H1 (cell line): ENCODE measurements around the gene PCDHA12. TPM values are rescaled to one million over a fixed set of nuclear protein-coding genes. Genes with fewer than 3 reads are reported as not detected.
A peak's percentile ranks its signal among the peaks of the same experiment; 100 is the strongest.

Experiments used
- CTCF ChIA-PET: fragments of 300-600 bp; sonication (Branson Sonifier 250); formaldehyde crosslinking; loops from one replicate; lab custom pipeline; 2021; ENCODE audit not compliant: partially characterized antibody; lab: Charles Lee
- POLR2A ChIA-PET: fragments of 300-600 bp; sonication (Branson Sonifier 250); formaldehyde crosslinking; loops from one replicate; lab custom pipeline; 2021; ENCODE audit warnings: inconsistent platforms; ENCODE audit not compliant: partially characterized antibody; lab: Charles Lee
- DNase-seq, 2 experiments: peaks; one replicate each; pipeline versions ENCODE4 v3.0.0 to v3.0.0-alpha.2; 2010 to 2022; ENCODE audit warnings: low spot score in 2 of 2, low read depth in 1 of 2, mixed read lengths in 1 of 2
- FAIRE-seq: peaks from 2 replicates; lab custom pipeline; 2011; peaks lifted over from hg19 to GRCh38; lab: Jason Lieb, UNC
- H2AFZ ChIP-seq: 2 replicates; pipeline ENCODE4 v1.8.1; 2012; ENCODE audit warnings: low read length, inconsistent platforms
- H2AK5ac ChIP-seq: 2 replicates; pipeline ENCODE4 v1.6.1; 2013; ENCODE audit warnings: low read depth, low read length
- H2BK120ac ChIP-seq: replicated peaks from 2 replicates; pipeline ENCODE3; 2013; ENCODE audit warnings: low read depth, low read length, inconsistent platforms
- H2BK12ac ChIP-seq: 2 replicates; pipeline ENCODE4 v1.6.1; 2013; ENCODE audit warnings: low read depth, low read length
- H2BK15ac ChIP-seq: 2 replicates; pipeline ENCODE4 v1.6.1; 2013; ENCODE audit warnings: low read length
- H2BK20ac ChIP-seq: 2 replicates; pipeline ENCODE4 v1.6.1; 2013; ENCODE audit warnings: low read length
- H2BK5ac ChIP-seq: 2 replicates; pipeline ENCODE4 v1.6.1; 2013; ENCODE audit warnings: low read depth, low read length
- H3K14ac ChIP-seq: 2 replicates; pipeline ENCODE4 v1.6.1; 2013; ENCODE audit warnings: inconsistent platforms; ENCODE audit not compliant: insufficient read length
- H3K18ac ChIP-seq: 2 replicates; pipeline ENCODE4 v1.6.1; 2013; ENCODE audit warnings: low read length; ENCODE audit errors: extremely low read depth
- H3K23ac ChIP-seq: 2 replicates; pipeline ENCODE4 v1.6.1; 2013; ENCODE audit warnings: inconsistent platforms; ENCODE audit not compliant: insufficient read length
- H3K23me2 ChIP-seq: 2 replicates; pipeline ENCODE4 v1.6.1; 2013; ENCODE audit warnings: low read depth, low read length
- H3K27ac ChIP-seq: 2 replicates; pipeline ENCODE4 v1.6.1; 2011; ENCODE audit warnings: low read depth, low read length, inconsistent platforms
- H3K27me3 ChIP-seq, 4 experiments: replicated peaks in 1 of 4; 1 replicate in 1 of 4; 2 replicates in 3 of 4; pipeline versions ENCODE4 v1.6.1 to v1.8.1; 2011 to 2013; ENCODE audit warnings: low read length in 3 of 4, mild to moderate bottlenecking in 3 of 4, inconsistent platforms in 2 of 4, mixed read lengths in 2 of 4, moderate library complexity in 1 of 4; ENCODE audit not compliant: control insufficient read depth in 3 of 4, insufficient read depth in 3 of 4; ENCODE audit errors: extremely low read depth in 1 of 4
- H3K36me3 ChIP-seq, 4 experiments: 2 replicates each; pipeline versions ENCODE4 v1.6.1 to v1.8.1; 2011 to 2013; ENCODE audit warnings: mild to moderate bottlenecking in 4 of 4, low read length in 3 of 4, moderate library complexity in 2 of 4, control low read depth in 1 of 4, inconsistent platforms in 1 of 4; ENCODE audit not compliant: insufficient read depth in 4 of 4, control insufficient read depth in 2 of 4
- H3K4ac ChIP-seq: replicated peaks from 2 replicates; pipeline ENCODE3; 2013; ENCODE audit warnings: low read length, low read depth, mixed read lengths, inconsistent platforms; ENCODE audit not compliant: insufficient read length
- H3K4me1 ChIP-seq, 4 experiments: replicated peaks in 1 of 4; 1 replicate in 1 of 4; 2 replicates in 3 of 4; pipeline versions ENCODE4 v1.6.1 to v1.8.1; 2011 to 2013; ENCODE audit warnings: low read length in 3 of 4, inconsistent platforms in 2 of 4, mixed read lengths in 1 of 4; ENCODE audit not compliant: insufficient read depth in 4 of 4, control insufficient read depth in 3 of 4
- H3K4me2 ChIP-seq, 2 experiments: 2 replicates each; pipeline versions ENCODE4 v1.6.1 to v1.8.1; 2011 to 2013; ENCODE audit warnings: low read depth in 2 of 2, low read length in 2 of 2, control low read depth in 1 of 2, inconsistent platforms in 1 of 2, mild to moderate bottlenecking in 1 of 2; ENCODE audit not compliant: insufficient read depth in 1 of 2
- H3K4me3 ChIP-seq, 4 experiments: fragments of 200-600, 300-600 bp in 1 of 4; sonication (generic), shearing (Covaris generic), sonication (Bioruptor Twin) in 1 of 4; 2 replicates each; pipeline versions ENCODE4 v1.5.1 to v1.8.1; 2011 to 2016; ENCODE audit warnings: low read length in 4 of 4, low read depth in 3 of 4, control low read depth in 2 of 4, inconsistent platforms in 2 of 4, mild to moderate bottlenecking in 2 of 4, mixed read lengths in 1 of 4, moderate library complexity in 1 of 4; ENCODE audit not compliant: insufficient read depth in 2 of 4; ENCODE audit errors: extremely low read depth in 1 of 4
- H3K56ac ChIP-seq: replicated peaks from 2 replicates; pipeline ENCODE3; 2013; ENCODE audit warnings: low read depth, mild to moderate bottlenecking, mixed read lengths, low read length, inconsistent platforms; ENCODE audit not compliant: insufficient read length
- H3K79me1 ChIP-seq: 2 replicates; pipeline ENCODE4 v1.6.1; 2013; ENCODE audit warnings: low read depth, low read length, control low read depth
- H3K79me2 ChIP-seq, 2 experiments: 2 replicates each; pipeline versions ENCODE4 v1.6.1 to v1.8.1; 2012 to 2013; ENCODE audit warnings: low read length in 2 of 2, mild to moderate bottlenecking in 2 of 2, inconsistent platforms in 1 of 2; ENCODE audit not compliant: insufficient read depth in 2 of 2, control insufficient read depth in 1 of 2
- H3K9ac ChIP-seq, 4 experiments: replicated peaks in 1 of 4; 1 replicate in 1 of 4; 2 replicates in 3 of 4; pipeline versions ENCODE4 v1.6.1 to v1.8.1; 2011 to 2013; ENCODE audit warnings: low read depth in 3 of 4, low read length in 3 of 4, control low read depth in 2 of 4, mild to moderate bottlenecking in 2 of 4, moderate library complexity in 2 of 4, inconsistent platforms in 1 of 4; ENCODE audit errors: extremely low read depth in 1 of 4
- H3K9me3 ChIP-seq, 2 experiments: 2 replicates each; pipeline versions ENCODE4 v1.6.1 to v1.8.1; 2012 to 2013; ENCODE audit warnings: mild to moderate bottlenecking in 2 of 2, moderate library complexity in 2 of 2, control low read depth in 1 of 2, inconsistent platforms in 1 of 2, low read depth in 1 of 2, low read length in 1 of 2, mixed read lengths in 1 of 2; ENCODE audit not compliant: insufficient read depth in 2 of 2
- H4K20me1 ChIP-seq, 2 experiments: replicated peaks in 1 of 2; 2 replicates each; pipeline versions ENCODE3 to v1.8.1; 2011 to 2013; ENCODE audit warnings: inconsistent platforms in 2 of 2, low read length in 2 of 2, mild to moderate bottlenecking in 1 of 2; ENCODE audit not compliant: insufficient read depth in 2 of 2, control insufficient read depth in 1 of 2
- H4K5ac ChIP-seq: 2 replicates; pipeline ENCODE4 v1.6.1; 2013; ENCODE audit warnings: low read length, low read depth, mixed read lengths, inconsistent platforms; ENCODE audit not compliant: insufficient read length
- H4K8ac ChIP-seq: 2 replicates; pipeline ENCODE4 v1.8.0; 2013; ENCODE audit warnings: mild to moderate bottlenecking, moderate library complexity, low read length, inconsistent platforms; ENCODE audit not compliant: insufficient read depth; ENCODE audit errors: extremely low read depth
- H4K91ac ChIP-seq: replicated peaks from 2 replicates; pipeline ENCODE3; 2013; ENCODE audit warnings: low read length, mixed read lengths, inconsistent platforms; ENCODE audit not compliant: insufficient read length
- CBX8 ChIP-seq: fragments of 300-800, 300-1000 bp; sonication (generic); IDR thresholded peaks from 2 replicates; pipeline ENCODE4 v1.7.1; 2016; ENCODE audit warnings: low read depth, low read length, borderline replicate concordance
- NANOG ChIP-seq: IDR thresholded peaks from 2 replicates; pipeline ENCODE4 v1.6.1; 2011; ENCODE audit warnings: low read length, low read depth, mild to moderate bottlenecking, inconsistent platforms; ENCODE audit not compliant: insufficient read depth, poor library complexity, severe bottlenecking
- RAD21 ChIP-seq, 2 experiments: IDR thresholded peaks in 1 of 2; conservative IDR thresholded peaks in 1 of 2; 2 replicates each; pipeline ENCODE4 v1.6.1; 2011; ENCODE audit warnings: low read depth in 2 of 2, low read length in 2 of 2, improper control_type of control experiment in 1 of 2, inconsistent platforms in 1 of 2, mild to moderate bottlenecking in 1 of 2, moderate library complexity in 1 of 2
- RNF2 ChIP-seq: fragments of 200-900, 300-1000 bp; sonication (generic); IDR thresholded peaks from 2 replicates; pipeline ENCODE4 v1.7.1; 2016; ENCODE audit warnings: borderline replicate concordance, low read depth, mild to moderate bottlenecking, antibody characterized with exemption, low read length; ENCODE audit not compliant: poor library complexity, severe bottlenecking; ENCODE audit errors: missing control alignments
- TEAD4 ChIP-seq: IDR thresholded peaks from 2 replicates; pipeline ENCODE4 v1.6.1; 2012; ENCODE audit warnings: low read depth, low read length, inconsistent platforms, mixed read lengths
- WGBS, 2 experiments: shearing (Covaris generic) in 1 of 2; methylation state at CpG; one replicate each; pipeline versions ENCODE4 v1.1.6 to v1.1.7; 2013 to 2015; ENCODE audit warnings: low lambda C conversion rate in 2 of 2, mixed read lengths in 2 of 2, inconsistent platforms in 1 of 2, low coverage in 1 of 2, missing lambda C conversion rate in 1 of 2; ENCODE audit not compliant: insufficient replicate concordance in 2 of 2, insufficient coverage in 1 of 2, insufficient read length in 1 of 2; ENCODE audit errors: extremely low coverage in 1 of 2, missing lambda C conversion rate in 1 of 2; 5-methylcytosine and 5-hydroxymethylcytosine counted together
- polyA plus RNA-seq, 7 experiments: library from polyadenylated mRNA; depleted of rRNA in 3 of 7; stranded (reverse) in 5 of 7; unstranded in 2 of 7; fragments of >200 nt in 5 of 7; fragments of 200-250 nt in 2 of 7; gene quantifications; 1 replicate in 5 of 7; 2 replicates in 1 of 7; 4 replicates in 1 of 7; pipeline versions ENCODE4 v1.2.1 to v1.2.3, GENCODE V29; 2011 to 2013; ENCODE audit warnings: missing spikeins in 2 of 7, mixed read lengths in 2 of 7
- total RNA-seq: library from RNA; stranded (reverse); fragmentation: NEBNext Ultra II Directional; extraction: Animal tissue kit (Norgen Biotek cat#: 25700); gene quantifications from 2 replicates; pipeline ENCODE4 v1.2.1, GENCODE V29; 2021
- TF ChIP-seq, protein P1 (sequence below), 3 experiments: IDR thresholded peaks; 1 replicate in 2 of 3; 2 replicates in 1 of 3; pipeline versions ENCODE4 v1.5.1 to v1.6.1; 2011; ENCODE audit warnings: low read length in 3 of 3, mild to moderate bottlenecking in 3 of 3, inconsistent platforms in 2 of 3, low read depth in 1 of 3, moderate library complexity in 1 of 3; ENCODE audit not compliant: insufficient read depth in 1 of 3; ENCODE audit errors: control extremely low read depth in 1 of 3

Gene PCDHA12
- total and polyA plus RNA-seq, 2 of the 8 experiments (the other 6 are each of a cell fraction or from before 2014, with no cell fraction given) = 4.2 to 9.3 TPM

DNA sequence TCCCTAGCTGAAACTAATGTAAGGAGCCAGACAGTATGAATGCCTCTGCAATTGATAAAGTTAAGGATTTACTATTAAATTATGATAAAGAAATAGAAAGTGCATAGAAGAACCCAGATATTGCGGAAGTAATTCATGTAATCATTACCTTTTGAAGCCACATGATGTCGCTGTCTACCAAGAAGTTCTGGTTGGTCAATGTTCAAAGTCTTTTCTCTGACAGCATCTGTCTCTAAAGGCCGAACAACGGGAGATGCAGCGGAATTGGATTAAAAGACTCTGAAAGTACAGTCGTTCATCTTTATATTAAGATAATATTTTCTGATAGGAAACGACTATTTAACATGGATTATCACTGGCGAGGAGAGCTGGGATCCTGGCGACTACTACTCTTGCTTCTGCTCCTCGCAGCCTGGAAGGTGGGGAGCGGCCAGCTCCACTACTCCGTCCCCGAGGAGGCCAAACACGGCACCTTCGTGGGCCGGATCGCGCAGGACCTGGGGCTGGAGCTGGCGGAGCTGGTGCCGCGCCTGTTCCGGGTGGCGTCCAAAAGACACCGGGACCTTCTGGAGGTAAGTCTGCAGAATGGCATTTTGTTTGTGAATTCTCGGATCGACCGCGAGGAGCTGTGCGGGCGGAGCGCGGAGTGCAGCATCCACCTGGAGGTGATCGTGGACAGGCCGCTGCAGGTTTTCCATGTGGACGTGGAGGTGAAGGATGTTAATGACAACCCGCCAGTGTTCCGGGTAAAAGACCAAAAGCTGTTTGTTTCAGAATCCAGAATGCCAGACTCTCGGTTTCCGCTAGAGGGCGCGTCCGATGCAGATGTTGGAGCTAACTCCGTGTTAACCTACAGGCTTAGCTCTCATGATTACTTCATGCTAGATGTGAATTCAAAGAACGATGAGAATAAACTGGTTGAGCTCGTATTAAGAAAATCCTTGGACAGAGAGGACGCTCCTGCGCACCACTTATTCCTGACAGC lies 33.8 kb upstream of the PCDHA12 start, which contains the start of gene PCDHA8:
Gene PCDHA8, plus strand, starts transcription at position 210 of the 985 bp plus-strand sequence. Its CDS starts 135 bp downstream, at position 345.
- H3K79me1 ChIP-seq = no peaks in the 10 kb centered on the region
- H4K5ac ChIP-seq = no peak within 1 kb of the TSS
- H3K36me3 ChIP-seq = peaks cover 0 to 3% (median 0%) of the 10 kb centered on the region in 4 experiments; a peak in 3 of 8 replicates
- no peak within 1 kb of the TSS for H2AK5ac ChIP-seq
- no peaks in the 10 kb centered on the region for H3K79me2 ChIP-seq
- H3K4me1 ChIP-seq = no peaks in the 10 kb centered on the region
- no peak within 1 kb of the TSS for H3K4ac ChIP-seq
- H3K27ac ChIP-seq = no peak within 1 kb of the TSS
- H2BK5ac ChIP-seq = no peak within 1 kb of the TSS
- no peaks in the 10 kb centered on the region for H3K27me3 ChIP-seq
- H3K9ac ChIP-seq = no peak within 1 kb of the TSS
- H4K8ac ChIP-seq = no peak within 1 kb of the TSS
- no peak within 1 kb of the TSS for H3K56ac ChIP-seq
- 57% methylated on average over 47 of the region's 47 CpGs; no CpG with 5 or more reads in 1 of the 2 experiments for WGBS, 2 experiments
- no peak within 1 kb of the TSS for H2AFZ ChIP-seq
- CTCF ChIA-PET = interaction anchor here (0.6 to 4.7 kb wide), 52 partner anchors 9 to 382 kb away, joined by 3 to 122 read pairs (median 5); partner anchors contain the start of genes PCDHA1, PCDHA10, PCDHA11 and PCDHA12
- peaks cover 0 to 2% of the 10 kb centered on the region in 2 experiments; a peak in 1 of 4 replicates for H3K9me3 ChIP-seq
- FAIRE-seq = peak; percentile 57
- peak within 1 kb of the TSS in 3 of 4 experiments; percentile 29 to 47 (median 29); a peak in 4 of 8 replicates for H3K4me3 ChIP-seq
- H3K23ac ChIP-seq = no peak within 1 kb of the TSS
- no peaks in the 10 kb centered on the region for H4K20me1 ChIP-seq
- no peaks in the 10 kb centered on the region for H3K23me2 ChIP-seq
- H3K14ac ChIP-seq = no peak within 1 kb of the TSS
- H4K91ac ChIP-seq = no peak within 1 kb of the TSS
- H2BK20ac ChIP-seq = no peak within 1 kb of the TSS
- TF ChIP-seq RAD21 (IDR thresholded peaks at IDR 0.05 in 1 of 2, conservative IDR thresholded peaks at IDR 0.05 in 1 of 2; ENCODE audit: low read depth in 2 of 2, low read length in 2 of 2) = peak; percentile 70 to 76
- TF ChIP-seq CBX8 = no peak
- no peak for TF ChIP-seq NANOG
- TF ChIP-seq, protein P1, sequence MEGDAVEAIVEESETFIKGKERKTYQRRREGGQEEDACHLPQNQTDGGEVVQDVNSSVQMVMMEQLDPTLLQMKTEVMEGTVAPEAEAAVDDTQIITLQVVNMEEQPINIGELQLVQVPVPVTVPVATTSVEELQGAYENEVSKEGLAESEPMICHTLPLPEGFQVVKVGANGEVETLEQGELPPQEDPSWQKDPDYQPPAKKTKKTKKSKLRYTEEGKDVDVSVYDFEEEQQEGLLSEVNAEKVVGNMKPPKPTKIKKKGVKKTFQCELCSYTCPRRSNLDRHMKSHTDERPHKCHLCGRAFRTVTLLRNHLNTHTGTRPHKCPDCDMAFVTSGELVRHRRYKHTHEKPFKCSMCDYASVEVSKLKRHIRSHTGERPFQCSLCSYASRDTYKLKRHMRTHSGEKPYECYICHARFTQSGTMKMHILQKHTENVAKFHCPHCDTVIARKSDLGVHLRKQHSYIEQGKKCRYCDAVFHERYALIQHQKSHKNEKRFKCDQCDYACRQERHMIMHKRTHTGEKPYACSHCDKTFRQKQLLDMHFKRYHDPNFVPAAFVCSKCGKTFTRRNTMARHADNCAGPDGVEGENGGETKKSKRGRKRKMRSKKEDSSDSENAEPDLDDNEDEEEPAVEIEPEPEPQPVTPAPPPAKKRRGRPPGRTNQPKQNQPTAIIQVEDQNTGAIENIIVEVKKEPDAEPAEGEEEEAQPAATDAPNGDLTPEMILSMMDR (IDR thresholded peaks at IDR 0.05; ENCODE audit: control extremely low read depth in 1 of 3, insufficient read depth in 1 of 3, low read depth in 1 of 3, low read length in 3 of 3) = peak; percentile 63 to 81 (median 79)
- no peak for TF ChIP-seq RNF2
- TF ChIP-seq TEAD4 = no peak
- TF ChIP-seq, all 59 proteins: peak for 2
- POLR2A ChIA-PET = interaction anchor here (0.6 to 1.8 kb wide), 6 partner anchors 13 to 199 kb away, joined by 3 to 10 read pairs (median 4); partner anchors contain the start of genes PCDHA10, PCDHA11 and PCDHA6
- Histone ChIP-seq H2BK120ac (no peak within 1 kb of the TSS), H3K18ac (no peak within 1 kb of the TSS), H2BK12ac (no peak within 1 kb of the TSS), H2BK15ac (no peak within 1 kb of the TSS), H3K4me2 (peak within 1 kb of the TSS in 1 of 2 experiments; percentile 43; a peak in 1 of 4 replicates)
- peak in 1 of 2 experiments; percentile 84 for DNase-seq
